Measurements from ENCODE around the gene NEBL.

GRCh38 chr10:20916976-20917375 is 19.9 kb upstream of the NEBL start:
- no peak for TF ChIP-seq CTCF (IDR thresholded peaks at IDR 0.05)
- TF ChIP-seq POLR2A (IDR thresholded peaks at IDR 0.05), result no peak
